ENCODE measurements around the gene TBC1D16.

TBC1D16 gene

GRCh38 chr17:79944821-79945391 is 90.8 kb downstream of the TBC1D16 start:
- Histone ChIP-seq H3K4me3 (ENCODE audit: low read length, poor library complexity, severe bottlenecking) (no peak overlapping the region), H2AFZ (ENCODE audit: low read length) (no peak overlapping the region), H4K20me1 (ENCODE audit: insufficient read depth, low read length, poor library complexity, severe bottlenecking) (no peaks in the 10 kb centered on the region), H3K9me3 (ENCODE audit: insufficient read depth, low read depth, low read length) (no peaks in the 10 kb centered on the region), H3K9me2 (replicated peaks; ENCODE audit: low read depth, low read length) (no peaks in the 10 kb centered on the region), H3K9ac (ENCODE audit: low read depth, low read length, poor library complexity, severe bottlenecking) (no peak overlapping the region), H3K27me3 (ENCODE audit: insufficient read depth, low read length, poor library complexity, severe bottlenecking) (no peaks in the 10 kb centered on the region), H3K79me2 (ENCODE audit: insufficient read depth, low read length) (no peaks in the 10 kb centered on the region), H3F3A (ENCODE audit: low read depth) (no peaks in the 10 kb centered on the region), H3K36me3 (ENCODE audit: insufficient read depth, low read length) (no peaks in the 10 kb centered on the region), H3K4me2 (ENCODE audit: low read depth, low read length, poor library complexity, severe bottlenecking) (no peak overlapping the region), H3K4me1 (ENCODE audit: insufficient read depth, low read length, poor library complexity, severe bottlenecking) (no peaks in the 10 kb centered on the region)
- TF ChIP-seq EZH2phosphoT487 (IDR thresholded peaks at IDR 0.05; ENCODE audit: borderline replicate concordance) (no peak), CTCF (conservative IDR thresholded peaks at IDR 0.05; ENCODE audit: low read length) (no peak)

GRCh38 chr17:79944251-79944812 is 91.3 kb downstream of the TBC1D16 start:
- Histone ChIP-seq H3K36me3 (ENCODE audit: insufficient read depth, low read length) (no peaks in the 10 kb centered on the region), H3K9ac (ENCODE audit: low read depth, low read length, poor library complexity, severe bottlenecking) (no peak overlapping the region), H3F3A (ENCODE audit: low read depth) (no peaks in the 10 kb centered on the region), H3K4me3 (ENCODE audit: low read length, poor library complexity, severe bottlenecking) (no peak overlapping the region), H3K27me3 (ENCODE audit: insufficient read depth, low read length, poor library complexity, severe bottlenecking) (no peaks in the 10 kb centered on the region), H2AFZ (ENCODE audit: low read length) (no peak overlapping the region), H4K20me1 (ENCODE audit: insufficient read depth, low read length, poor library complexity, severe bottlenecking) (no peaks in the 10 kb centered on the region), H3K4me2 (ENCODE audit: low read depth, low read length, poor library complexity, severe bottlenecking) (no peak overlapping the region), H3K9me2 (replicated peaks; ENCODE audit: low read depth, low read length) (no peaks in the 10 kb centered on the region), H3K79me2 (ENCODE audit: insufficient read depth, low read length) (no peaks in the 10 kb centered on the region), H3K9me3 (ENCODE audit: insufficient read depth, low read depth, low read length) (no peaks in the 10 kb centered on the region), H3K4me1 (ENCODE audit: insufficient read depth, low read length, poor library complexity, severe bottlenecking) (no peaks in the 10 kb centered on the region)
- TF ChIP-seq EZH2phosphoT487 (IDR thresholded peaks at IDR 0.05; ENCODE audit: borderline replicate concordance) (no peak), CTCF (conservative IDR thresholded peaks at IDR 0.05; ENCODE audit: low read length) (no peak)

GRCh38 chr17:79943347-79944241 is 92.1 kb downstream of the TBC1D16 start:
- Histone ChIP-seq H3K4me3 (ENCODE audit: low read length, poor library complexity, severe bottlenecking) (no peak overlapping the region), H4K20me1 (ENCODE audit: insufficient read depth, low read length, poor library complexity, severe bottlenecking) (no peaks in the 10 kb centered on the region), H3F3A (ENCODE audit: low read depth) (no peaks in the 10 kb centered on the region), H3K9ac (ENCODE audit: low read depth, low read length, poor library complexity, severe bottlenecking) (no peak overlapping the region), H3K27me3 (ENCODE audit: insufficient read depth, low read length, poor library complexity, severe bottlenecking) (no peaks in the 10 kb centered on the region), H3K79me2 (ENCODE audit: insufficient read depth, low read length) (no peaks in the 10 kb centered on the region), H3K9me3 (ENCODE audit: insufficient read depth, low read depth, low read length) (no peaks in the 10 kb centered on the region), H3K9me2 (replicated peaks; ENCODE audit: low read depth, low read length) (no peaks in the 10 kb centered on the region), H3K4me2 (ENCODE audit: low read depth, low read length, poor library complexity, severe bottlenecking) (no peak overlapping the region), H3K4me1 (ENCODE audit: insufficient read depth, low read length, poor library complexity, severe bottlenecking) (no peaks in the 10 kb centered on the region), H2AFZ (ENCODE audit: low read length) (no peak overlapping the region), H3K36me3 (ENCODE audit: insufficient read depth, low read length) (no peaks in the 10 kb centered on the region)
- TF ChIP-seq CTCF (conservative IDR thresholded peaks at IDR 0.05; ENCODE audit: low read length): no peak
- no peak for TF ChIP-seq EZH2phosphoT487 (IDR thresholded peaks at IDR 0.05; ENCODE audit: borderline replicate concordance)

Data from Loucy (cell line).